Stimulated activated CD4-positive, alpha-beta T cell treated with anti-CD3 and anti-CD28 coated beads, Interleukin-15, amount 100 ng/mL, for 24 hours (primary cell): ENCODE measurements around the gene STON2.
"Not testable (repeated sequence)": the region's sequence is repeated elsewhere in the genome, so short reads cannot be mapped to it uniquely, and the experiment has no call there.

Source experiments
- DNase-seq: peaks from one replicate; pipeline ENCODE4 v3.0.0-alpha.2; 2020

The STON2 gene

GRCh38 chr14:81260732-81261131, 139.4 kb downstream of the STON2 start:
- no peak for DNase-seq

GRCh38 chr14:81256289-81256960, 143.7 kb downstream of the STON2 start:
- no peak for DNase-seq

DNA sequence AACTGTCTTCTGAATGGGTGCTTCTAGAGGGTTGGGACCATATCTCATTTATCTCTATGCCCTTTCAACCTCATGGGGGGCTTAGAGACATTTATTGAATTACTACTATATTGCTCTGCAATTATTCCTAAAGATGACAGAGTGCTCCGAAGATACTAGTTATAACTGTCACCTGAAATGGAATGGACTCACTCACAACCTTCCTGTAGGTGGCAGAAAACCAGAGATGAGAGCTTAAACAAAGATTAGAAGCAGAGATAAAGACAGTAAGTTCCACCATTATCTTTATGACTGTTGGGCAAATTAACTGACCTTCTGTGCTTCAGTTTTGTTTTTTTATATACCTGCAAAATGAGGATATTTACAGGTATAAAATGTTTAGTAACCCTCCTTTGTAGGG, 147.8 kb downstream of the STON2 start:
- no peak for DNase-seq

DNA sequence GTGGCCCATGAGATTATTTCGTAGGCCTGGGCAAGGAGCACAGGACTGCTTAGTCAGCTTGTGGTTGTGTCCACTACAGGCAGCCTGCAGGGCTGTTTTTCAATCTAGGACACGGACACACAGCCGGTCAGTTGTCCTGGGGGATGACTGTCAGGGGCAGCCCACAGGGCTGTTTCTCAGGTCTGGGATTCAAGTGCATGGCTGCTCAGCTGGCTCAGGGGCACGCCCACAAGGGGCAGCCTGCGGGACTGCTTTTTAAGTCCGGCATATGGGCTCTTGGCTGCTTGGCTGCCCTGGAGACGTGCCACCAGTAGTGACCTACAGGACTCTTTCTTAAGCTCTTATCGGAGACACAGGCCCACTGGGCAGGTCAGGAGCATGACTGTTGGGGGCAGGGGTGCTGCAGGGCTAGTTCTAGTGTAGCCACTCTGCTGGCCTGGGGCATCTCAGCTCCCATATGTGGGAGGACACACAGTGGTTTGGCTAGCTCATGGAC, 152.8 kb downstream of the STON2 start:
- DNase-seq, result no peak

DNA sequence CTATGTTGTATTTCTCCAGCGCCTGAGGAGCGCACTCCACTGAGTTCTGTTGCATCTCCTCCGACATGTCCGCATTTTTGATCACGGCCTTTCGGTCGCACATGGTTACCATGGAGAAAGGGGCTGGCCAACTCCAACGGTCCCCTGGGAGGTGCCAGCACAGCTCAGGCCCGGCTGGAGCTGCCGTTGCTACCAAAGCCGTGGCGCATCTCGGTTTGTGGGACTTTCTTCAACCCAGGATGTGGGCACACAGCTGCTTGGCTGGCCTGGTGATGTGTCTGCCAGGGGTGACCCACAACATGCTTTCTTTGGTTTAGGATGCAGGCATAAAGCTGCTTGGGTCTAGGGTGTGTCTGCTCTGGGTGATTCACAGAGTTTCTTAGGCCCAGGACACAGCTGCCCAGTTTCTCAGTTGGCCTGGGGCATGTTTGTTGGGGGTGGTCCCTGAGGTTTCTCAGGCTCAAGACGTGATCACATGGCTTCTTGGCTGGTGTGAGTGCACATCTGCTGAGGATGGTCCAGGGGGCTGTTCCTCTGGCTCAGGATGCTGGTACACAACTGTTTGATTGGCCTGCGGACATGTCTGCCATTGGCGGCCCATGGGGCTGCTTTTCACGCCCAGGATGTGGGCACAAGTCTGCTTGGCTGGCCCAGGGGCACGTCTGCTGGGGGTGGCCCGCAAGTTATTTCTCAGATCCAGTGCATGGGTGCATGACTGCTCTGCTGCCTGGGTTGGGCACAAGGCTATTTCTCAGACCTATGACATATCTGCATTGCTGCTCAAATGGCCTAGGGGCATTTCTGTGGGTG, 153.5 kb downstream of the STON2 start:
- DNase-seq, result no peak

- DNase-seq, result no peak
These were observed 154.4 kb downstream of the STON2 start for GRCh38 chr14:81245771-81246170.

DNA sequence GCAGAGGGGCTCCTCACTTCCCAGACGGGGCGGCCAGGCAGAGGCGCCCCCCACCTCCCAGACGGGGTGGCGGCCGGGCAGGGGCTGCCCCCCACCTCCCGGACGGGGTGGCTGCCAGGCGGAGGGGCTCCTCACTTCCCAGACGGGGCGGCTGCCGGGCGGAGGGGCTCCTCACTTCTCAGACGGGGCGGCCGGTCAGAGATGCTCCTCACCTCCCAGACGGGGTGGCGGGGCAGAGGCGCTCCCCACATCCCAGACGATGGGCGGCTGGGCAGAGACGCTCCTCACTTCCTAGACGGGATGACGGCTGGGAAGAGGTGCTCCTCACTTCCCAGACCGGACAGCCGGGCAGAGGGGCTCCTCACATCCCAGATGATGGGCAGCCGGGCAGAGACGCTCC, 155.7 kb downstream of the STON2 start:
- DNase-seq, result not testable (repeated sequence)

GRCh38 chr14:81243499-81243898, 156.6 kb downstream of the STON2 start:
- no peak for DNase-seq

DNA sequence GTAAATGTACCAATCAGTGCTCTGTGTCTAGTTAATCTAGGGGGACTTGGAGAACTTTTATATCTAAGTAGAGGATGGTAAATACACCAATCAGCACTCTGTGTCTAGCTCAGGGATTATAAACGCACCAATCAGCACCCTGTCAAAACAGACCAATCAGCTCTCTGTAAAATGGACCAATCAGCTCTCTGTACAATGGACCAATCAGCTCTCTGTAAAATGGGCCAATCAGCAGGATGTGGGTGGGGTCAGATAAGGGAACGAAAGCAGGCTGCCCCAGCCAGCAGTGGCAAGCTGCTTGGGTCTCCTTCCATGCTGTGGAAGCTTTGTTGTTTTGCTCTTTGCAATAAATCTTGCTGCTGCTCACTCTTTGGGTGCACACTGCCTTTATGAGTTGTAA, 163.3 kb downstream of the STON2 start:
- DNase-seq, result not testable (repeated sequence)

DNA sequence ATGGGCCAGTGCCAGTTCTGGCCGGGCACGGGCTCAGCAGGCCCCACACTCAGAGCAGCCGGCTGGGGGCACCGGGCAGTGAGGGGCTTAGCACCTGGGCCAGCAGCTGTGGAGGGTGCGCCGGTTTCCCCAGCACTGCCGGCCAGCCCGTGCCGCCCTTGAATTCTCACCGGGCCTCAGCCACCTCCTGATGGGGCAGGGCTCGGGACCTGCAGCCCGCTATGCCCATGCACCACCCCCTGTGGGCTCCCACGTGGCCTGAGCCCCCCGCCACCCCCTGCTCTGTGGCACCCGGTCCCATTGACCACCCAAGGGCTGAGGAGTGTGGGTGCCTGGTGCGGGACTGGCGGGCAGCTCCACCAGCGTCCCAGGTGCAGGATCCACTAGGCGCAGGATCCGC, 164.0 kb downstream of the STON2 start:
- DNase-seq, result no peak

DNA sequence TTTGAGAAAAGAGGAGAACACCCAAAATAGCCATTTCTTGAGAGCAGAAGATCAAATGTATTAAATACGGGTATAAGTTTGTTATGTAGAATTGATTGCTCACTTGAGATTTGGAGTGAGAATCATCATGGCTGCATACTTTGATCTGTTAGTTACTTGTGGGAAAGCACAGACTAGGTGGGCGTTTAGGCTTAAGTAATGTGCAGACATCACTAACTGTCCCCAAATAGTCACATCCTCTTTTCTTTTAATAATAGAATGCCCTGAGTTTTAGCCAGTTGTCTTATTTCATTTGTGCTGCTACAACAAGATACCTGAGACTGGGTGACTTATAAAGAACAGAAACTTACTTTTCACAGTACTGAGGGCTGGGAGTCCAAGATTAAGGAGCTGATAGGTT, 165.0 kb downstream of the STON2 start:
- DNase-seq, result no peak

DNA sequence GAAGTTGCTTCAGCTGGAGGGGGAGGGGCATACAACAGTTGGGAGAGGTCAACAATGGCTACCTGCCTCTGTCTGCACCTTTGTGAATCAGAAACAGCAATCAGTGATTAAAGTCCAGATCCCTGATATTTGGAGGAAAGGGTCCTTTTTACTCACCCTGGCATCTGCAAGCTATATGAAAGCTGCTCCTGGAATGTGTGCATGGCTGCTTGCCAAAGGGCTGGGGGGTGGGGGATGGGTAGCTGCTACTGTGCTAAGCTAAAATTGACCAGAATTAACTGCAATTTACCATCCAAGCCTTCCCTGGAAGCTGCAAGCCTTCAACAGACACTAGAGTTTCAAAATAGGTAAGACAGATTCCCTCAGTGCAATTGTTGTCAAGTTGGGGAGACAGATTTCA, 165.8 kb downstream of the STON2 start:
- no peak for DNase-seq

DNA sequence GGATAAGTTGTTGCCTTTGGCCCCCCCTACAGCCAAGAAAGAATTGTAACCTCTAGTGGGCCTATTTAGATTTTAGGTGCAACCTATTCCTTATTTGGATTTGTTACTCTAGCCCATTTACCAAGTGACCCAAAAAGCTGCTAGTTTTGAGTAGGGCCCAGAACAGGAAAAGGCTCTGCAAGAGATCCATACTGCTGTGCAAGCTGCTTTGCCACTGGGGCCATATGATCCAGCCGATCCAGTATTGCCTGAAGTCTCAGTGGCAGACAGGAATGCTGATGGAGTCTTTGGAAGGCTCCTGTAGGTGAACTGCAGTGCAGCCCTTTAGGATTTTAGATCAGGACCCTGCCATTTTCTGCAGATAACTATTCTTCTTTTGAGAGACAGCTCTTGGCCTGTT, 166.5 kb downstream of the STON2 start:
- DNase-seq, result no peak

DNA sequence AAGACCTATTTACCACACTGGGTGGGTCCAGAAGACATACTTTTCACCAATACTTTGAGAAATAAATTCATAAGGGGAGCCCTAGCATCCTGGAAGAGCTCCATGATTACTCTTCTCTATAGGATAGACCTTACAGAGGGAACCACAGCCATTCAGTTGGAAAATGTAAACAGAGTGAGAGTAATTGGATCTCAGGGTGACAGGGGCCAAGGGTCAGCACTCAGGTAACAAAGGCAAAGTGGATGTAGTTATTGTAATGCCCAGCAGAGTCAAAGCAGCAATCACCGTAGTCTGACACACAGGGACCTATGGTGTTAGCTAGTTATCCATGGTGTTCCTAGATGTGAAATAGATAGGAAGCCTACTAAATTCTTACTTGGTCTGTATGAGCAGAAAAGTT, 168.6 kb downstream of the STON2 start:
- no peak for DNase-seq

- DNase-seq, result no peak
These were observed 175.9 kb downstream of the STON2 start for GRCh38 chr14:81224222-81224621.

DNA sequence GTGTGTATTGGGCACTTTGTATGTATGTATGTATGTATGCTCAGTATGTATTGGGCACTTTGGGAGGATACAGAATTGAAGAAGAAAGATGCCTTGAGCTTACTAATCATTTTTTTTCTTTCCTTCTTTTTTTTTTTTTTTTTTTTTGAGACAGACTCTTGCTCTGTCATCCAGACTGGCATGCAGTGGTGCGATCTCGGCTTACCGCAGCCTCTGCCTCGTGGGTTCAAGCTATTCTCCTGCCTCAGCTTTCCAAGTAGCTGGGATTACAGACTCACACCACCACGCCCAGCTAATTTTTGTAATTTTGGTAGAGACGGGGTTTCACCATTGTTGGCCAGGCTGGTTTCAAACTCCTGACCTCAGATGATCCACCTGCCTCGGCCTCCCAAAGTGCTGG, 176.3 kb downstream of the STON2 start:
- not testable (repeated sequence) for DNase-seq

DNA sequence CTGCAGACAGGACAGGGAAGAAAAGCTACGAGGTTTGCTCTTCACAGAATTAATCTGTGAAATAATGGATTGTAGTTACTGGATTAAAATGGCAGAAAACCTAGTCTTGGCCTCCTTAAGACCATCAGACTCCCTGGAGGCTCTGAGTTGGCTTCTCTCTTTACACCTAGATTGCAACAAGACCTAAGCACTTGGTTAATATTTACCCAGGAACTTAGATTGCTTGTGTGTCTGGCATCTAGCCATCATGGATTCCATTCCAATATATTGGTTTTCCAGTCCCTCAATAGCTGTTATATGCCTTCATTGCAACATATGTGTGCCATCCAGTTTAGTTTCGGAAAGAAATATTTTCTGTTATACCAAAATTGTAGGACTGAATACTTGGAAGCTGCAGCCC, 177.4 kb downstream of the STON2 start:
- DNase-seq, result no peak

DNA sequence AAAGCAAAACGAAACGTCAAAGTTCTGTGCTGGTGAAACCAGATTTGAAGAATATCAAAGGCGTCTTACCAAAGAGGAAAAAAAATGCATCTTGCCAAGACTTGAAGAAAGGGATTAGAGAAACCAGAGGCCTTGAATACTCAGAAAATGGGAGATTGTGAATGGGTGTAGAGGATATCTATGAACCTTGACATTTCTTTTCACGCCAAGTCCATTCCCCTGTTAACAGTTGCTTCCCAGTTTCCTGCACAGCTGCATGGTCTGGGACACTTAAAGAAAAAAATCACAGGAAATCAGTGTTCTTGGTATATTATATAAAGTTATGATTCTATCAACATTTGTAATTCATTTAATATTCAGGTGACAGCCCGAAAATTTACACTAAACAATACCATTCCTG, 178.0 kb downstream of the STON2 start:
- DNase-seq, result no peak

- DNase-seq, result peak; percentile 14
These were observed 178.5 kb downstream of the STON2 start for GRCh38 chr14:81221579-81222102.

DNA sequence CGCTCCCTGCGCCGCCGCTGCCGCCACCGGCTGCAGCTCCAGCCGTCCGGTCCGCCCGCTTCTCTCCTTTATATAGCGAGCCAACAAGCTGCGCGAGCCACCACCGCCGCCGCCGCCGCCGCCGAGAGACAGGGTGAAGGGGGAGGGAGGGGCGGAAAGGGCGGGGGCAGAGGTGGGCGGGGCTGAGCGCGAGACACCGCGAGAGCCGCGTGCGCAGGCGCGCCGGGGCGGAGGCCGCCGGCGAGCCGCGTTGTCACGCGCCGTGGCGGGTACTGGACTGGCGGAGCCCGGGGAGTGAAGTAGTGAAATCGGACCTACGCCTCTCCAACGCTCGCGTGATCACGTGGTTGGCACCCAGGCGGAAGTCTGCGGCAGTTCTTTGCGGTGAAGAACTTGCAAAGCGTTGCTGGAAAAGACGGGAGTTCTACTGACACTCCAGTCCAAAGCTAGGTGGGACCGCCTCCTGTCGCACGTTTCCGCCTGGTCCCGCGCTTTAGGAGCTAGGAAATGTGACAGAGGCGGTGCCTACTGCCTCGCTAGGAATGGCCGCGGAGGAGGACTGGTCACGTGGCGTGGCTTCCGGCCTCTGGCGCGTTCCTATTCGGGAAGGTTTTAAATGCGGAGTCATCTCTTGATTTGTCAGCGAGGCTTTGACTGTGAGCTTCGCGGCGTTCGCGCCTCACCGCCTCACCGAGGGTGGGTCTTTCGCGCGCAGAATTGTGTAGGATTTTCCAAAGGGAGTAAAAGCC, 179.1 kb downstream of the STON2 start, which contains the start of gene GTF2A1:
GTF2A1 (minus strand) TSS at position 130 of the 749 bp plus-strand sequence. CDS start 441 bp downstream, outside the sequence.
- DNase-seq, result peak; percentile 92

DNA sequence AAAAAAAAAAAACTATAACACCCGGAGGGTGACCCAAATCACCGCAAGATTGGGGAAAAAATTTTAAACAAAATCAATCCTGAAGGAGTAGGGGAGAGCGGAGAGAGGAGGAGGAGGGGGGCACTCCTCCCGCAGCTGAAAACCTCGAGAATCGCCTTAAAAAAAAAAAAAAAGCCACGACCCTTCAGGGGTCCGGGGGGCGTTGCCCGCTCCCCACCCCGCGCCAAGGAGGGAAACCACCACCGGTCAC, 179.6 kb downstream of the STON2 start:
- DNase-seq, result no peak

DNA sequence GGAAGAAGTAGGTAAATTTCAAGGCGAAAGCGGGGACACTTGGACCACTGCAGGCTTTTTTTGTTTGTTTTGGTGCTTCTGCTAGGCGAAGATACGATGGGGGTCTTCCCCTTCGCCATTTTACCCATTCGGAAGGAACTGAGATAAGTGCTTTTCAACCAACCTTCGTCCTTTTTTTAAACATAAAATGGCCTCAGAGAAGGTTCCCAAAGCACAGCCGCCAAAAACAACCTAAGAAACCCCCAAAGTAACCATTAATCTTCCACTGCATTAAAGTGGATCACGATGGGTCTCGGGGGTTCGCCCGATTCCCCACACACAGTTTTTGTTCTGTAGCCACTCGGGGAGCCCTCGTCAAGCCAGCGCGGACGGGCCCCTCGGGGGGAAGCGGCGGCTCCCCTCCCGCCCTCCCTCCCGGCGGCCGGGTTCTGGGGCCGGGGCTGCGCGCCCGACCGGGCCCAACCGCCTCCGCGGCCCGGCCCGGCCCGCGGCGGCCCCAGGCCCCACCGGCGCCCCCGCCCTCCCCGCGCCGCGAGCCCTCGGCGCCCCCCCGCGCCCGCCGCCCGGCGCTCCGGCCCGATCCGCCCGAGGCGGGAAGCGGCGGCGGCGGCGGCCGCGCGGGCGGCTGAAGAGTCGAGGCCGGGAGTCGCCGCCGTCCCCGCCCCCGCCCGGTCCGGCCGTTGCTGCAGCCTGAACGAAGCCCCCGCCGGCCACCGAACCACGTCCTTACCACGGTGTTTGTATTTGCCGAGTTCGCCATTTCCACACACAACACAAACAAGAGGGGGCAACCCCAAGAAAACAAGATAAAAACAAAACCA, 180.2 kb downstream of the STON2 start:
- peak; percentile 48 for DNase-seq
